Neural crest cell (in vitro differentiated cells): ENCODE results near the gene MADD. TPM values are rescaled to one million over a fixed set of nuclear protein-coding genes. Genes with fewer than 3 reads are reported as not detected.

Experiments
- DNase-seq: peaks from one replicate; pipeline ENCODE4 v3.0.0; 2021; ENCODE audit warnings: low read depth, mixed read lengths, low spot score
- H3K27ac Mint-ChIP-seq: one replicate; pipeline ENCODE4 v1.8.0; 2021; ENCODE audit warnings: mild to moderate bottlenecking, mixed read lengths; ENCODE audit not compliant: unreplicated experiment
- H3K27me3 Mint-ChIP-seq: 2 replicates; pipeline ENCODE4 v1.8.0; 2021; ENCODE audit warnings: low read depth, mild to moderate bottlenecking, mixed read lengths
- H3K36me3 Mint-ChIP-seq: 2 replicates; pipeline ENCODE4 v1.8.0; 2021; ENCODE audit warnings: low read depth, mild to moderate bottlenecking, mixed read lengths
- H3K4me1 Mint-ChIP-seq: 2 replicates; pipeline ENCODE4 v1.8.0; 2021; ENCODE audit warnings: mixed read lengths
- H3K4me3 Mint-ChIP-seq: one replicate; pipeline ENCODE4 v1.8.0; 2021; ENCODE audit warnings: mild to moderate bottlenecking, mixed read lengths
- H3K9me3 Mint-ChIP-seq: 2 replicates; pipeline ENCODE4 v1.8.0; 2021; ENCODE audit warnings: mixed read lengths
- CTCF ChIP-seq: fragments of 200-600 bp; sonication (generic); conservative IDR thresholded peaks from 2 replicates; pipeline ENCODE4 v1.5.0; 2021; ENCODE audit warnings: antibody characterized with exemption, mild to moderate bottlenecking
- total RNA-seq: library from RNA; stranded (reverse); gene quantifications from 2 replicates; pipeline ENCODE4 v1.2.1, GENCODE V29; 2021

The MADD gene
- total RNA-seq, 1 donor from 2014 or later, result 59.2 TPM

DNA sequence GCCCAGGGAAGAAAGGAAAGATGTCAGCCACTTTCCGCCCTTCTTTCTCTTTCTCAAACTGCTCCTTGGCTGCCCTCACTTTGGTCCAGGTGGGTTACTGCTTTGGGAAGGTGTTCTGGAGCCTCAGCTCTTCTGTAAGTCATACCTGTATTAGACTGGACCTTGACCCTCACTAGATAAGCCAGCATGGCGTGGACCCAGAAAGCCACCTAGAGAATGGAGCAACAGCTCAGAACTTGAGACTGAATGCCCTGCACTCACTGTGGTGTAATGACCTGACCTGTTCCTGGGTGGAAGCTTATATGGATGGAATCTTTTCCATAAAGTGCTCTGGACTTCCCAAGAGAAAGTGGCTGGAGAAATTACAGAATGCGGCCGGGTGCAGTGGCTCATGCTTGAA lies 36.9 kb upstream of the MADD start:
- H3K4me3 Mint-ChIP-seq, result no peak overlapping the region
- peaks cover 18% of the 10 kb centered on the region for H3K4me1 Mint-ChIP-seq
- DNase-seq, result no peak
- no peaks in the 10 kb centered on the region for H3K9me3 Mint-ChIP-seq
- no peak overlapping the region for H3K27ac Mint-ChIP-seq
- H3K36me3 Mint-ChIP-seq, result peaks cover 3% of the 10 kb centered on the region
- no peak for TF ChIP-seq CTCF
- peaks cover 4% of the 10 kb centered on the region for H3K27me3 Mint-ChIP-seq

GRCh38 chr11:47233989-47234668 lies 35.8 kb upstream of the MADD start:
- Mint-ChIP-seq H3K9me3 (no peaks in the 10 kb centered on the region), H3K27ac (peak overlapping the region; percentile 83), H3K4me3 (no peak overlapping the region), H3K4me1 (peaks cover 19% of the 10 kb centered on the region), H3K36me3 (peaks cover 4% of the 10 kb centered on the region), H3K27me3 (peaks cover 4% of the 10 kb centered on the region)
- TF ChIP-seq CTCF, result no peak
- no peak for DNase-seq

DNA sequence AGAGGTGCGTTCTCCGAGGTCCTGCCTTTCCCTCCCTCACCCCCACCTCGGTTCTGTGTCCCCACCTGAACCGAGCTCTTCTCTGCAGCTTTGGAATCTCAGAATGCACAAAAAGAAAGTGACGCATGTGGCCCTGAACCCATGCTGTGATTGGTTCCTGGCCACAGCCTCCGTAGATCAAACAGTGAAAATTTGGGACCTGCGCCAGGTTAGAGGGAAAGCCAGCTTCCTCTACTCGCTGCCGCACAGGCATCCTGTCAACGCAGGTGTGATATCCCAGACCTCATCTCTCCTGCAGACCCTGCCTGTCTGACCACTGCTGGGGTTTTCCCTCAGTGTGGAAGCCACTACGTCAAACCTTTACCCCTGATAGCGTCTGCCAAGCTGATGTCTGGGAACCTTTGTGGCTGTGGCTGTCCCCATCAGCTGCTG lies 35.2 kb upstream of the MADD start:
- DNase-seq, result no peak
- Mint-ChIP-seq H3K4me3 (no peak overlapping the region), H3K27ac (peak overlapping the region; percentile 69), H3K9me3 (no peaks in the 10 kb centered on the region), H3K27me3 (peaks cover 4% of the 10 kb centered on the region), H3K4me1 (peaks cover 19% of the 10 kb centered on the region), H3K36me3 (peaks cover 5% of the 10 kb centered on the region)
- no peak for TF ChIP-seq CTCF

DNA sequence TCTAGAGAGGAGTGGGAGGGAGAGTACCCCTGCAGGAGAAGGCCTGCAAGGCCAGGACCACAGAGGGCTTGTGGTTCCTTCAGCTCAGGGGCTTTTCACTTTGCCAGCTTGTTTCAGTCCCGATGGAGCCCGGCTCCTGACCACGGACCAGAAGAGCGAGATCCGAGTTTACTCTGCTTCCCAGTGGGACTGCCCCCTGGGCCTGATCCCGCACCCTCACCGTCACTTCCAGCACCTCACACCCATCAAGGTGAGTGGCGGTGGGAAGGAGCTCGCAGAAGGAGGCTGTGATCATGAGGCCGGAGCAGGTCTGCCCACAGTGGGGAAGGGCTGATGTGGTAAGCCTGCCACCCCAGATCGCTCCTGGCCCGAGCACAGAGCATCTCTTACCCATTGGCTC lies 34.8 kb upstream of the MADD start:
- H3K27ac Mint-ChIP-seq, result peak overlapping the region; percentile 69

GRCh38 chr11:47236482-47236881 lies 33.5 kb upstream of the MADD start:
- peak overlapping the region; percentile 52 for H3K27ac Mint-ChIP-seq
- peaks cover 12% of the 10 kb centered on the region for H3K36me3 Mint-ChIP-seq

More for the DNA sequence above, 34.8 kb upstream of the MADD start:
- DNase-seq, result no peak
- Mint-ChIP-seq H3K9me3 (no peaks in the 10 kb centered on the region), H3K4me1 (peaks cover 19% of the 10 kb centered on the region), H3K36me3 (peaks cover 8% of the 10 kb centered on the region), H3K27me3 (peaks cover 4% of the 10 kb centered on the region), H3K4me3 (no peak overlapping the region)
- no peak for TF ChIP-seq CTCF

More at GRCh38 chr11:47236482-47236881, 33.5 kb upstream of the MADD start:
- peaks cover 4% of the 10 kb centered on the region for H3K27me3 Mint-ChIP-seq
- peaks cover 19% of the 10 kb centered on the region for H3K4me1 Mint-ChIP-seq
- DNase-seq, result no peak
- no peak overlapping the region for H3K4me3 Mint-ChIP-seq
- no peaks in the 10 kb centered on the region for H3K9me3 Mint-ChIP-seq
- TF ChIP-seq CTCF, result no peak
